Hematopoietic multipotent progenitor cell treated with erythropoietin and hydrocortisone succinate and interleukin-3 and kit ligand, for 4 days (in vitro differentiated cells): Measurements from ENCODE around the gene TMPRSS15.

Experiments used
- DNase-seq: peaks from one replicate; pipeline ENCODE4 v3.0.0-alpha.2; 2015

TMPRSS15 gene

GRCh38 chr21:18340387-18340942 lies 63.1 kb downstream of the TMPRSS15 start:
- no peak for DNase-seq

GRCh38 chr21:18335651-18336236 lies 67.8 kb downstream of the TMPRSS15 start:
- DNase-seq = no peak

- DNase-seq = no peak
Observed at GRCh38 chr21:18334066-18334465, 69.5 kb downstream of the TMPRSS15 start.

DNA sequence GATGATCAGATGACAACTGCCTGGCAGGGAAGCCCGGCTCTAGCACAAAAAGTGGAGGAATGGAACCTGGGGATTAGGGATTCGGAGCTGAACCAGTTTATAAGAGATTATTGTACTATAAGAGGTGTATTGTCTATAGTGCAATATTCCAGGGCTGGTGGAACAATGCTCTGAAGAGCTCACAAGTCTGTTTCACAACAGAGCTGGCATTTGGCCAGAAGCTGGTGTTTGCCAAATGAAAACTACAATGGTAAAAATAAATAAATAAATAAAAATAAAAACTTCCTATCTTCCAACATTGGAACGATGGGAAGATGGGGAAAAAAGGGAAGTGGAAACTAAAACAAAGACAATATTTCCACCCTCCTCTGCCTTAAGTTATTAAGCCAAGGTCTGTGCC lies 85.4 kb downstream of the TMPRSS15 start:
- DNase-seq = no peak

DNA sequence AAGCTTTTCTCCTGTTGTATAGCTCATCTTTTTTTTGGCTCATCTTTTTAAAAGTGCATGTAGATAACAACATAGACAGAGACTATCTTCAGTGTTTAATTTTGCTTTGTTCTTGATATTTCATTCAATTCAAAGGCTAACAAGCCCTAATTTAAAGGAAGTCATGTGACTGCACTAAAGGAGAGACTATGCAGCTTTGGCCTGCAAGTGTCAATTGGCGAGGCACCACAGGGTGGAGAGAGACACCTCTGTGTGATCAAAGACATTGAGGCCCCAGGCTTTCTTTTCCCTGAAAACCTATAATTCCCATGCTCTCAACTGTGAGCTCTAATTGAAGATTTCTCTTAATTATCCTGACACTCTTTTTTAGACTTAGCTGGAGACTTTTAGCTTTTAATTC lies 105.4 kb downstream of the TMPRSS15 start:
- DNase-seq = no peak

DNA sequence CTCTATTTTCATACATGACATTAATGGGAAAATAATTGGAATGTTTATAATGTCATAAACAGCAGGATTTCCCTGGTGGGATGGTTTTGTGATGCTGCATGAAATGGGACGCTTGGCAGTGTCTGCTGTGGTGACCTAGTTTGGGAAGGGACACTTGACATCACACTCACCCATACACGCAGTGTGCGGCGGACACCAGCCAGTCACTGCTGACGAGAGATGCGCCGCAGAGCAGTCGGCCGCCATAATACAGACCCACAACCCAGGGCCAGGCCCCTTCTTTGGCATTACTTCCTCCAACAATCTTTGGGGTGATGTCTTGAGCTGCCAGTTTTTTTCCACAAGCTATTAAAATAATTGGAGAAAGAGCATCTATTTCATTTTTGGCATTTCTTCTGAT lies 109.5 kb downstream of the TMPRSS15 start:
- no peak for DNase-seq

DNA sequence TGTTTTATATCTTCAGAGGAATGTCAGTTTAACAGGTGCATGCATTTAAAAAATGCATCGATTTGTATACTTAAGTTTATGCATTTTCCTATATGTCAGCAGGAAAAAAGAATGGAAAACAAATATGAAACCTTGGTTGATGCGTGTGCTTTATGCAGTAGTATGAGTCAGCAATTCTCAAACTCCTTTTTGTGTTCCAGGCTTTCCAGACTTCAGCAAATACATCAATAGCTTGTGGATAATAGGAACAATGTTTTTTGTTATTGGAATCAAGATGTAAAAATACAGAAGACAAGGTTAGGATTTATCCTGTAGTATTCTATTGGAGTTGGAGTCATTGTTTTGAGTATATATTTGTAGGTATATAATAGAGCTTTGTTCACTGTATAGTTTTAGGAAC lies 113.7 kb downstream of the TMPRSS15 start:
- DNase-seq = no peak

DNA sequence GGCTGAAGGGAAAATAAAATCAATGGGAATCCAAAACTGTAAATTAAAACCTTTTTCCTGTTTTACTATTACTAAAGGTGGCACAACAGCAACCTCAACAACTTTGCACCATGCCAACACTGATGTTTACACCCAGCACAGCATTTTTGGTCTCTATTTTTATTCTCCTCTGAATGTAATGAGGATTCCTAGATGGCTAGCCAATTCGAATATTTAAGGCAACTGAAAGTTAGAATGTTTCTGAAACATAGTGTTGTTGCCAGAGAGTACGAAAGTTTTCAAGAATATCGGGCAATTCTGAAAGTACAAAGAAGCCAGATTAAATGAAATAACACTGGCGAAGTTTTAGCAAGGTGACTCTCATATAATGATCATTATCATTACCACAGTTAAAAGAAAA lies 118.2 kb downstream of the TMPRSS15 start:
- DNase-seq = no peak

GRCh38 chr21:18275781-18276180 lies 127.8 kb downstream of the TMPRSS15 start:
- no peak for DNase-seq

DNA sequence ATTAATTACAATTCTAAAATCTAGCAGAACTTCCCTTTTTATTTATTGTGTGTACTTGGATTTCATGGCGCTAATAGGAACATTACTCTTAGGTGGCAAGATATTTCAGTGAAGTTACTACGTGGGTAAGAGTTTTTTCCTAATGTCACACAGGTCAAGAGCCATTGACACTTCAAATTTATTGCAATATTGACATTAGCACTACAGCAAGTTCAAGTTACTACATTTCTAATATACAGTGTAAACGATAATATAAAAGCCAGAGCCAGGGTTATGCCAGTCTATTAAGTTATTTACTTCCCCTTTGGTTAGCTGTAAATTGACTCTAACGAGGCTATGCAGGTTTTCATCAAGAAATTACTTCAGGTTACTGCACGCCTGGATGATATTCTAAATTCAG lies 129.2 kb downstream of the TMPRSS15 start:
- DNase-seq = no peak

DNA sequence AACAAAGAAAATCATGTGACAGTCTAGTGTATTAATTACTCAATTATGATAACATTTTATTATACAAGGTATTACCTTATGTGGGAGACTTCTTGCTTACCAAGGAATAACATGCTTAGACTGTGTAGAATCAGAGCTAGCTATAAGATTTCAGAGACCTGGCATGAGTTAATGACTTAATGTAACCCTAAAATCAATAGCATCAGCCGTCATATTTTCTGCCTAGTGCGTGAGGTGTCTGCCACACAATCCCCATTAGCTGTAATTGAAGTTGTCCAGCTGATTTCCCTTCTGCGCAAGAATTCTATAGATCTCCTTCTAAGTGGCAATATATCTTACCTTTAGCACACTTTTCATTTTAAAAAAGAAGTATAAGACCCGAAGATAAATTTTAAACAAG lies 130.2 kb downstream of the TMPRSS15 start:
- no peak for DNase-seq

DNA sequence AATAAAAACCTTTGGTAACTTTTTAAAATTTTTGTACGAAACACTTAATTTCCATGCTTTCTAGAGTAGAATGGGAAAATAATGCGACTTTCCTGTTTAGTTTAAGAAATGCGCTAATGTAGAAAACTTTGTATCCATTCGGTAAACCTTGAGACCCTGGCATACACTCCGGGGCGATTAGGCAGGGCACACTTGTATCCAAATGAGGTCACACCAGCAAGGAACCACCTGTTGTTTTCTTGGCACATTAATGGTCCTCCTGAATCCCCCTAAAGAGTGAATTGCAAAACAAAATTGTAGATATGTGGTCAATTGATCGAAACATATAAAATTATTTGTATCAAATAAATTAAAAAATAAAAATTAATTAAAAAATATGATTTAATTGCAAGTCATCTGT lies 133.7 kb downstream of the TMPRSS15 start:
- no peak for DNase-seq

- no peak for DNase-seq
Observed at GRCh38 chr21:18268906-18269305, 134.7 kb downstream of the TMPRSS15 start.

- DNase-seq = no peak
Observed at GRCh38 chr21:18267496-18267895, 136.1 kb downstream of the TMPRSS15 start.

- no peak for DNase-seq
Observed at GRCh38 chr21:18265944-18266343, 137.6 kb downstream of the TMPRSS15 start.

DNA sequence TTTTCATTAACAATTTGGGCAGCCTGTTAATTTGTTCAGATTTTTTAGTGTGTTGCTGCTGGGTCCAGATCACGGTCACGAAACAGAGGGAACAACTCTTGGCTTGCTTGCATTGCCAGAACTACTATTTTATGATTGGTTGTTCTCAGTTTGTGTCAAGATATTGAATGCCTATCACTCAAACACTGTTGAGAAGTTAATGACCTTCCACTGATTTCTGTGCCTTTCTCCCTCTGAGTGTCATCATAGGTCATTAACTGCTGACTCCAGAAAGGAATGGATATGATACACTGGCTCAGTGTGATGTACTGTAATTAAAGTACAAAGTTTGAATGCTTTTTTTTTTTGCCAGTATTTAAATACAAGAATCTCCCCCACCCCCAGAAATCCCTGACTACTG lies 149.8 kb downstream of the TMPRSS15 start:
- no peak for DNase-seq

DNA sequence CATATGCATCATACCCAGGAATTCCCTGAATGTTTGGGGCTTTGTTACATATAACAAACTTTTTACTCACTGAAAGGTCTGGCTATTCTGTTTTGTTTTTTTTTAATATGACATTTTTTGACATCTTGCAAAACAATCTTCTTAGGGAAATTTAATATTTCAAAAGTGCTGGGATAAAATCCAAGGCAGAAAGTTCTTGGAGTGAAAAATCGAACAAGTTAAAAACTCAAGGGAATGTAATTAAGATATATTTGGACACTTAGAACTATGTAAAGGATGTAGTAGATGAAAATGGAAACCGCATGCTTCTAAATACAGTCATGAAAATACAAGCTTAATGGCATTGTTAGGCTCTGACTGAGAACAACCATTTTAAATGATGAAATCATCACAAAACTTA lies 150.4 kb downstream of the TMPRSS15 start:
- no peak for DNase-seq

DNA sequence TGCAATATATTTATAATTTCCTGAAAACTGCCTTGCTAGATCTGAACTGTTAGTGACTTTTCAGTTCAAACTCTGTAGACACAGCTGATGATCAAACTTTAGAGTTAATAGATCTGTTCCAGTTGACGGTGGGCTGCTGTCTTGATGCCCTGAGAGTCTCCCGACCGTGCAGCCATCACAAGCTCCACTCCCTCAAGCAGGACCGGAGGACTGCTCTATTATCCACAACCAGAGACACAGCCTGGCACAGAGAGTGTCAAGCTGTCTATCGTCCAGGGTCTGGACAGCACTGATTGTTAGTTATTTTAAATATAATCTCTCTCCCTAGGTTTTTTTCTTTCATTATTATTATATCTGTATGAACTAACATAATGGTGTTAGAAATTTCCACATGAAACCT lies 150.9 kb downstream of the TMPRSS15 start:
- no peak for DNase-seq

DNA sequence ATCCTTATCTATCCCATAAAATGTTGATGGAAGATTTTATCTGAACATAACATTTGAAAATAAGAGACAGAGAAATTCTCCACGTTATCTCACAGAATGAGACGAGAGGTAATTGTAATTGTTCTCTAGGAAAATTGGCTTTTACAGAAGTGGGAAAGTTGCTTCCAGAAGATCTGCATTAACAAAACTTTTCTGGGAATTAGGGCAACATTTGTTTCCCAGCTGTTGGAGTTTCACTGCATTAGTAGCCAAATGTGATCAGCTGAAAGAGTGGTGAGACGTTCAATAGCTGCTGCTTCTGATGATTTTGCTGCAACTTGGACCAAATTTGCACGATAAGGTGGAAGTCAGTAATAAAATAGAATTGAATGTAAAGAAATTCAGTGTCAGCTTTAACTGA lies 151.3 kb downstream of the TMPRSS15 start:
- DNase-seq = no peak

DNA sequence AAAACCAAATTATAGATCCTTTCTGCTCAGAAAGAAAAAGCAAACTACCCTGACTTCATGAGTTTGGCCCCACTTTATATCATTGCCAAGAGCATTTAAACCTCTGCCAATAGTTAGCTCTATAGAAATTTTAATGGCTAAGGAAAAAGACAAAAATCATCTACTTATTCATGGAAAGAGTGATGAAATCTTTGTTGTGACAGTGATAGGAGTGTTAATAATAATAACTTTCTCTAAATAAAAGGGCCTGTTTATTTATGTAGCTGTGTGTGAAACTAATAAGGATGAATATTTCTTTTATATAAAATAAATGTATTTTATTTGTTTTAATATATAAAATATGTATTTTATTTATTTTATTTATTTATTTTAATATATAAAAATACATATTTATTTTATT lies 152.5 kb downstream of the TMPRSS15 start:
- peak; percentile 11 for DNase-seq

GRCh38 chr21:18249672-18250071 lies 153.9 kb downstream of the TMPRSS15 start:
- peak; percentile 5 for DNase-seq

DNA sequence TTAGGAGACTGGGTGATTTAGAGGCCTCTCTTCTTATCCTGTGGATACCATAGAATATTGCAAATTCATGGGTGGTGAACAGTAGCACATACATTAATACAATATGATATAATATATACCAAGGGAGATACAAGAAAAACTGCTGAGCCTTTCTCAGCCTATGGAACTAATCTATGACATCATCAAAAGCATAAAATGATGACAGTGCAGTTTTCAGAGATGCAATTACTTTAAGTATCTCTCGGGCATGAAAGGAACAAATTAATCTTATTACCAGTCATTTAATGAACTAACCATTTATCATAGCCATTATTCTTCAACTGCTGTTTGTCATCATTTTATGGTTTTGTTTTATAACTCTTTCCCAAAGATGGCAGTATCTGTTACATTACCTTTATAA lies 155.4 kb downstream of the TMPRSS15 start:
- peak; percentile 2 for DNase-seq

DNA sequence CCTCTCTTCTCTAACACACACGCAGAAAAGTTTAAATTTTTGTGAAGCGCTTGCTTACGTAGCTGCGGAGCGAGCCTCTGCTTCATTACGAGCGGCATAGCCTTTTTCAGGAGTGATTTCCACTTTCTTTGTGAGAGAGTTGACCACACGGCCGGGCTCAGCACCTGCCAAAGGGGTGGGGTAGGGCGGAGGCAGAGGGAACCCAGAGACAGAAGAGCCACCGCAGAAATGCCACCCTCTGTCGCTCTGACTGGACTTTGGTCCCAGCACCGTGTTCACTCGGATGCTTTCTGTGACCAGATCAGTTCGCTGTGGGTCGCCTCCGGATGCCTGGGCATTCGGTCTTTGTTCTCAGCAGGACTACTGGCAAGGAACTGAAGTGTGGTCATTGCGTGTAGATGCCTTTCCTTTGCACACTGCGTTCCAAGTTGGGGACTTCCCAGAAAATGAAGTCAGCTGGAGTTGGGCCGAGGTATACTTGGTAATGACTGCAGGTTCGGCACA lies 158.1 kb downstream of the TMPRSS15 start:
- peak; percentile 33 for DNase-seq

GRCh38 chr21:18244671-18245463 lies 158.7 kb downstream of the TMPRSS15 start, which contains the start of gene CHODL:
Gene CHODL, plus strand, starts transcription at chr21:18244833. Its CDS starts 391 bp downstream, at chr21:18245224.
- peak; percentile 26 for DNase-seq
